Limb (tissue), 2 donors: Measurements from ENCODE around the gene PGBD5.

Experiments
- DNase-seq, 2 donors: peaks; one replicate each; pipeline ENCODE4 v3.0.0-alpha.2; 2016; ENCODE audit errors: extremely low spot score in 2 of 2

Gene PGBD5

DNA sequence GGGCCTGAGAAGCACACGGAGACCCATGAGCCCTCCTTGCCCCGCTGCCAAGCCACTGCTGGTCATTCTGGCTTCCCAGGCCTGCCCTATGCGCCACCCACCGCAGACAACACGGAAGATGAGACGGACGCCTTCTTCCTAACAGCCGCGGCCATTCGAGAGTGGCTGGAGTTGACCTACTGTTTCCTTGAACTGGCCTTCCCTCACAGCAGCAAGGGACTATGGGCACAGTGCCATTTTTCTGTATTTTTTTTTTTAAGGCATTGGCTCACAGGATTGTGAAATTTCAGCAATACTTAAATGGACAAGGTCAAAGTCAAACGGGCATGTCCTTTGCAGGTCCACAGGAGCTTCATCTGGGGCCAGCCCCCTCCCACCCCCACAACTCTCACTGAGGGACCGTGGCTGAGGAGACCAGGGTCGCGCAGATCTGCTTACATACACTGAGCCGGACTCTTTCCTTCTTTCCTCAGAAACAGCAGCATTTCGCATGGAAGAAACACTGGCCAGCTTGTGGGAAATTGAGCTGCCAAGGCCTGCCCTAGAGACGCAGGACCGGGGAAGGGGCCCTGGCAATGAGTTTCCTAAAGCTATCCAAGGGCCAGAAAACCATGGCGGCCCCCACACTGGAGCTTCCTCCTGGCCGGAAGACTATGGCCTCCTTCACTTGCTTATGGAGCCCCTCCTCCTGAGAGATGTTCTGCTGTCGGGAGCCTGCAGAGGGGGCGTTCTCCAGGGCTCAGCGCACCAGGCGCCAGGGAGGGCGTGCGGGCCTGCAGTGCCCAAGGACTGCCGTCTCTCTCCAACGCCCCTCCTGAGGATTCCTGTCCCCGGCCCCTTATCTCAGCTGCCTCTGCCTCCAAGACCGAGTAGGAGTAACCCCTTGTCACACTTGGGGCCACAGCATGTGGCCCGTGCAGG, 98.9 kb downstream of the PGBD5 start:
- no peak for DNase-seq

DNA sequence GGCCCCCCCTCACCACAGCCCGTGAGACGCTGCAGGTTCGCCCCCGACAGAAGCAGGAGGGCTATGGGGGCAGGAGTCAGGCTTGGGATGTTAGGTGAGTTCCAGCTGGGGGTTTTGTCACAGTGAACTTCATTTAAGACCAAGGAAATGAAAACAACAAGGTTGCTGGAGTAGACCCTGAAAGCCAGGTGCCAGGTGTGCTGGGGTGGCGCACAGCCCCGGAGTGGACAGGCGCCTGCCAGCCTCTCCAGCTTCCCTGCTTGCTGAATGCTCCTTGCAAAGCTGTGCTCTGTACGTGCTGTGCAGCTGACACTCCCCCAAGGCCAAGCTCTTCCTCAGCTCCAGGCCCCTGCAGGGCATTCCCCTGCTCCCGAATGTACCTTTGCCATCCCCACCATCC, 102.4 kb downstream of the PGBD5 start:
- DNase-seq = no peak

DNA sequence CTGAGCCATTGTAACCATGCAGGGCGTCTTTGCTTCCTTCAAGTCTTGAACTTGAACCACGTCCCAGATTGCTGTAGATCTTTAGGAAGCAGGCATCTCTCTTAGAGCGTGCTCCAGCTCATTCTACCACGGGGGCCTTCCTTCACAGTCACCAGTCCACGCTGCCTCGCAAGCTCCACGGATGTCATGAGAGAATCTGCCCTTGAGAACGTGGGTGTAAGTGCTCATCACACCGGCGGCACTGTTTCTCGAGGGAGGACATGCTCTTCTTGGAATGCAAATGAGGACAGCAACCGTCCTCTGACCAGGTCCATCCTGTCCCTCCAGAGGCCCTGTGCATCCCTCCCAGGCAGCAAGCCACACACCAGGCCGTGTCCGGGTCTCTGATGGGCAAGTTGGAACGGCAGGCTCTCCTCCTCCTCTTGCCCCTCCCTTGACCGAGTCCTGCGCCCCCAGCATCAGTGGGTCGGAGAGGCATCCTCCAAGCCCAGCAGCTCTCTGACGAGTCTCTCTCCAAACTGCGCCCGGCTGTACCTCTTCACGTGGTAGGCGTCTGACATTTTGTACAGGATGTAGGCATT, 103.1 kb downstream of the PGBD5 start:
- DNase-seq = no peak

DNA sequence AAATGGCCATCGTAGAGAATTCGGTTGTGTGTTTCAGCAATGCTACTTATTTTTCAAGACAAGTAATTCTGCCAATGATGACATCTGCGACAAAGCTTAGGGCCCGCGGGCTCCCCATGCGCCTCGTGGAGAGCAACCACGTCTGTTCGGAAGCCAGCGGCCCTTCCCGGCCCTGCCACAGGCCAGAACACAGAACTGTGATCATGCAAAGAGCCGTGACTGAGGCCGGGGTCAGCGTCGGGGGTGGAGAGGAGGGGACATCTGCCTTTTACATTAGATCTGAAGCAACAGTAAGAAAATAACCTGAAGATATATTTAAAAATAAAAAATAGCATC, 103.7 kb downstream of the PGBD5 start:
- no peak for DNase-seq

DNA sequence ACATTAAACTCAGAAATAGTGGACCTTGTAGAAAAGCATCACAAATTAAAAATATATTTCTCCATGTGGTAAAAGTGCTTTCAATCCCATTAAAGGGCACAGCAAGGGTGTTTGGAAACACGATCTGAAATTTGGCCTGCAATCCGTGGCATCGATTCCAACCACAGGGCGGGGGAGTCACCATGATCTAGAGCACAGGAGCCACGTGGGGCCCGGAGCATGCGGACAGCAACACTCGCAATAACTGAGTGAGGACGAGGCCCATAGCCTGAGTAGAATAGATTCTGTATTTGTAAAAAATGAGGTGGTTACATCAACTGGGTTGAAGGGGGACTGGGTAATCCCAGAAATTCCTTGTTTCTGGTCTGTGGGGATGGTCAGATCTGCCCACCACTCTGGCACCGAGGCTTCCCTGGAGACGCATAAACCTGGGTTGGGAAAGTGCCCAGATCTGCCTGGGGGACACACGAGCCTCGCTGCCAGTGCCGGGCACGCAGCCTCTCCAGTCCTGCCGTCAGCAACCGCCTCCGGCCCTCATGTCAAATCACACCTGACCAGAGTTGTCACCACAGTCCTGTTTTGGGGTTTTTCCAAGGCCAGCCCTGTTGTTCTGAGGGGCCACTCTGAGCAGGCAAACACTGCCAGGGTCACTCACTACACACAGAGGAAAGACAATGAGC, 104.3 kb downstream of the PGBD5 start:
- no peak for DNase-seq

DNA sequence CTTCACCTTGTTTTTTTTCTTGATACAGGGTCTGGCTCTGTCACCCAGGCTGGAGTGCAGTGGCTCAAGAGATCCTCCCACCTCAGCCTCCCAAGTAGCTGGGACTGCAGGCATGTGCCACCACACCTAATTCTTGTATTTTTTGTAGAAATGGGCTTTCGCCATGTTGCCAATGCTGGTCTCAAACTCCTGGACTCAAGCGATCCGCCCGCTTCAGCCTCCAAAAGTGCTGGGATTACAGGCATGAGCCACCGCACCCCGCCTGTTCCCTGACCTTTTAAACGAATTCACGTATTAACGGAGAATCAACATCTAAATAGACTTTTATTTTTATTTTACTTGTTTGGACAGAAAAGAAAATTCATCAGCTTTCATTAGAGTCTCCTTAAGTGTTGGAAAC, 104.8 kb downstream of the PGBD5 start:
- no peak for DNase-seq

DNA sequence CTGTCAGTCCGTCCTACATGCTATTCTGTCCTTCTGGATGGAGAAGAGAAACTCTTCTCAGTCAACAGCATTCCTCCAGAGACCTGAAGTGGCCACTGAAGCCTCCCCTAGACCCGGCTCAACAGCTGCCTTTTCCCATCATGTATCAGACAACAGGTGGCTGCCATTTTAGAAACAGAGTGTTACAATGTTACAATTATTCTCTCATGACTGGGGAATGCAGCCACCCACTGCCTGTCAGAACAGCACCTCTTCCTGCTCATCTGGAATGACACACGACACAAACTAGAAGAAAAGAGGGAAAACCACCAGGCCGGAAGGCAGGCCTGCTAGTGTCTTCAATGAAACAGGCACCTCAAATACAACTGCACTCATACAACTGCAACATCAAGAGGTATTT, 105.3 kb downstream of the PGBD5 start:
- peak in 1 of 2 donors; percentile 39 for DNase-seq

DNA sequence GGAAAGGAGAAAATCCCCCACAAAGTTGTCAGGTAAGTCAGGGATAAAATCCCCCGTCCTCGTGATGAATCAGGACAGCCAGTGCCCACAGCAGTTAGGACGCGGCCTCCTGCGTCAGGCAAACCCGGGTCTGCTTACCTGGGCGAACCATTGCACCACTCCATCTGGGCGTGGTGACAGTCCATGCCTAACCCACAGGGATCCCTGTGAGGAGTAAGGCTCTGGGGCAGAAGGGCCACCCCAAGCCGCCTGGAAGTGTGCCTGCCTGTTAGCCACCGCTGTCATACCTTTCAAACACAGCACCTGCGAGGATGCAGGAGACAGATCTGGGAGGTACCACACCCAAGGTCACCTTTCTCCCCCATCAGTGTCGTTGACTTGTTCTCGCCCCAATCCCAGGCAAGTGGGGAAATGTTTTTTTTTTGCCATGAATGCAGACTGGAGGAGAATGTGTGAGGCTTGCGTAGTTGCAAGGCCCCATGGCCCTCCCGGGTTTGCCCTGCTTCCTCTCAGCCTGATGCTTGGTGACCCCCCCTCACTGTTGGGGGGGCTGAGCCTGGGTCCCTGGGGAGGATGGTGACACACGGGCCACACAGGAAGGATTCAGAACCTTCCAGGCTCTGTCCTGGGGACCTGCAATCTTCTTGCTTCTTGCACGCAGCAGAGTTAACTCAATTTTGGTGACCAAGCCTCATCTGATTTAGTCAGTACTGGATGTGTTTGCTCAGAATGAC, 107.0 kb downstream of the PGBD5 start:
- no peak for DNase-seq

DNA sequence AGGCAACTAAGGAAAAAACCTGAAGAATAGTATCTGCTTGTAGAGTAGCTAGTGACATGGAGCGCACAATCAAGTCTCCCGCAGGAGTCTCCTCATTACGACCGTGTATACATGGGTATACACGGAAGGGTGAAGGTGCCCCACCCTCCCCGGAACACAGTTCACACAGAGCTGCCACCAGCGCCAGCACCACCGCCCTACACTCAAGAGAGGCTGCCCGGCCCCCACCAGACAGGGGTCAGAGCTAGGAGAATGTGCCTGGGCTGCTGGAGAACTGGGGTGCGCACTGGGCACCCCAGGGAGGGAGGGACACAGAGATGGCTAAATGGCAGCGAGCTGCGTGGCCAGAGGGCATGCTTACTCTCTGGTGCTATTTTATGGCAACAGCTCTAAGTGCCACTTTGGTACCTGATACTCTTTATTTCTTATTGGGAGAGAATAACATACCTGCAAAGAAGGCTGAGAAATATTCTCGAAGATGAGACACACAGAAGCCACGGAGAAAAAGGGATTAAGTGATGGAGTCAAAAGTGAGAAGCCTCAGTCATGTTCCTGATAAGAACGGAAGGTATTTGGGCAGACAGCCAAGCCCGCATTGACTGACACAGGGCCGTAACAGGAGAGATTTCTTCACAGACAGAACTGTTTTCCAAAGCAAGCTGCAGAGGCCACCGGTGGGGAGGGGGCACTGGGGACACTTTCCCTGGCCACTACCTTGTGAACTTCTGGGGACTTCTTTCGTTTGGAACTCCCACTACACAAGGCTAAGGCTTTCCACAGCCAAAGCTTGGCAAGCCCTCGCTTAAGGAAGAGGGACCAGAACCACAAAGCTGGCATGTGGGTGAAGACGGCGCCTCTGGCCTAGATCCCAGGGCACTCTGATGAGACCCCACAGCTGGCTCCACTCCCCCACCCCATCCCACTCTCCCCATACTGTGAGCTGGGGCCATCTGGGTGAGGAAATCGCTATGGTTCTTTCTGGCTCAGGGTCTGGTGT, 108.0 kb downstream of the PGBD5 start:
- DNase-seq = no peak

DNA sequence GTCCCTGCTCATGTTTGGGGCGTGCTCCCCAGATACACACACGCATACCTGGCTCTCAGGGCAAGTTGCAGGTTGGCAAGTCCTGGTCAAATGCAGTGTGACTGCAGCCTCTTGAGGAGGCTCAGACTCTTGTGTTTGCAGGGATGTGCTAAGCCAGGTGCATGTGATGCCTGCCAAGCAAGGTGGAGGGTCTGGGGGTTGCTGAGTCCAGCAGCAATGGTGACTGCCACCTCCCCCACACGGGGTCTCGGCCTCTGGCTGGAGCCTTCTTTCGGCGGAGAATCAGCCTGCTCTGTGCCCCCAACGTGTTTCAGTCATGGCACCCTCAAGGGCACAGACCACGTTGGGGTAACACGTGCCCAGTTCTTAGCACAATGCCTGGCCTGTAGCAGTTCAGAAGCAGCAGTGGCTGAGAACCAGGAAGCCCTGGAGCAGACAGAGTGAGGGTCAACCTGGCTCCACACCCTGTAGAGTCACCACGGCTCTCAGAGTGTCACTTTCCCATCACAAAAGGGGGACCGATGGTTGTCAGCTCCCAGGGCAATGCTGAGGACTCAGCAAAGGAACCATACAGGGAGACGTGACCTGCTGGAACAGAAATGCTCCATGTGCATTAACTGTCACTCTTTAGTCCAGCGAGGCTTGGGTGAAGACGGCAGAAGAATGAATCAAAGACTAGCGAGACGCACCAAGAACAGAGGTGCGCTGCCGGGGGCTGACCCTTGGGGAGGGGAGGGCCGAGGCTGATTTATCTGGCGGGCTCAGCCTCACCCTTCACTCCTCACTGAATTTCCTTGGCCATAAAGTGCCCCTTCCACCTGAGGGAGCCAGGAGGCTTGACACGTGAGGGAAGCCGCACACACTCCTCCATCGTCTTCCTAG, 109.0 kb downstream of the PGBD5 start:
- no peak for DNase-seq

DNA sequence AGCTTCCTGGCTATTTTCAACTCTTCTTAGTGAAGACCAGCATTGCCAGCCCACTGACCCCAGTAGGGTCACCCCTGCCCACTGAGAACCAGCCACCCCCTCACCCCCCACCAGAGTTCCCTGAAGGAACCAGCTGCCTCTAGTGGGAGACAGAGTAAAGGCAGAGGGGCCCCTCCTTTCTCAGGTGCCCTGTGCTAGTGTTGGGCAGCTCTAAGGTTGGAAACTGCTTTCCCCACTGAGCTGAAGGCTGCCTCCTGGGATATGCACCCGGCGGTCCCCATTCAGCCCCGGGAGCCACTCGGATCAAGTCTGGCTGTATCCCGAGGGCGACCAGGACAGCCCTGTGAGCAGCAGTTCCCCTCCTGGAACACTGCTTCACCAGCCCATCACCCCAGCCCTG, 111.0 kb downstream of the PGBD5 start:
- DNase-seq = no peak

DNA sequence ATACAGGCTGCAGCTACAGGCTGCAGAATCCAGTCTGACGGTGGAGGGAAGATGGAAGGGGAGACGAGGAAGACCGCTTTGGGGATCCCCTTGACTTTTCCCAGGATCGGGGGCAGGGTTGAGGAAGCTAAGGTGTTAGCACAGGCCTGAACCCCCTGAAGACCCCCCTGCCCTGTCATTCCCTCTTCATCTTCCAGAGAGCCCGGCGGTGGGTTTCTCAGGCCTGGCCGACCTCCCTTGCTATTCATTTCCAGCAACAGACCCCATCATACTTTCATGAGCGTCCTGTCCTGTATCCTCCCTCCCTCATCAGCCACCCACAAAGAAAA, 112.0 kb downstream of the PGBD5 start:
- no peak for DNase-seq

DNA sequence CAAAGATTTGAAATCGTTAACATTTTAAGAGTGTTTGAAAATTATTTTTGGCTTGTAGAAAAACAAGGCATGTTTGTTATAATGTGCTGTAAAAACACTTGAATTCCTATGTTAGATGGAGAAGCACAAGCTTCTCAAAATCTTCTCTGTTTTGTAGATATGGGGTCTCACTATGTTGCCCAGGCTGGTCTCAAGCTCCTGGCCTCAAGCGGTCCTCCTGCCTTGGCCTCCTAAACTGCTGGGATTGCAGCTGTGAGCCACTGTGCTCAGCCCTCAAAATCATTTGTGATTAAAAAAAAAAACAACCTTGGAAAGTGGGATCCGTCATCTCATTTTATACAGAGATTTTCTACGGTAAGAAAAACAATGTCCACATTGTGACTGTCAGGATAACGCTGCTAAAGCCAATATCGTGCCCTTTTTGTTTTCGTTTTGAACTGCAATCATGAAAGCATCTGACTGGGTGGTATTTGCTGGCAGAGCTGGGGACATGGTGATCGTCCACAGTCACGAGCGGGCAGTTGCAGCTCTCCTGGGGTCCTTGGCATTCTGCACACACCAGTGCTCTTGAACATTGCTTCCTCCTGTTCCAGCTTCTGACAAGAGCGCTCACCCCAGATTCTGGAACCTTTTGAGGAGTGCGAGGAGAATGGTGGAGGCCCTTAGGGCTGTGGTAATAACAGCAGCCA, 112.5 kb downstream of the PGBD5 start:
- no peak for DNase-seq

DNA sequence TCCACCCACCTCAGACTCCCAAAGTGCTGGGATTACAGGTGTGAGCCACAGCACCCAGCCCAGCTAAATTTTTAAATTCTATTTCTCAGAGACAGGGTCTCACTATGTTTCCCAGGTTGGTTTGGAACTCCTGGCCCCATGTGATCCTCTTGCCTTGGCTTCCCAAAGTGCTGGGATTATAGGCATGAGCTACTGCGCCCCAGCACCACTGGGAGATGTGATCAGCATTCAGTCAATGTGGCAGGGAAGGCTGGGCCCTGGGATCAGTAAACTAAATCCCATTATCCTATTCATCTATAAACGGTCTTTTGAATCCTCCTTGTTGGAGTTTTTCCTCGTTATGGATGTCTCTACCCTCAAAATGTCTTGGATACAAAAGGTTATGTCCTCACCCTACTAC, 113.5 kb downstream of the PGBD5 start:
- no peak for DNase-seq

DNA sequence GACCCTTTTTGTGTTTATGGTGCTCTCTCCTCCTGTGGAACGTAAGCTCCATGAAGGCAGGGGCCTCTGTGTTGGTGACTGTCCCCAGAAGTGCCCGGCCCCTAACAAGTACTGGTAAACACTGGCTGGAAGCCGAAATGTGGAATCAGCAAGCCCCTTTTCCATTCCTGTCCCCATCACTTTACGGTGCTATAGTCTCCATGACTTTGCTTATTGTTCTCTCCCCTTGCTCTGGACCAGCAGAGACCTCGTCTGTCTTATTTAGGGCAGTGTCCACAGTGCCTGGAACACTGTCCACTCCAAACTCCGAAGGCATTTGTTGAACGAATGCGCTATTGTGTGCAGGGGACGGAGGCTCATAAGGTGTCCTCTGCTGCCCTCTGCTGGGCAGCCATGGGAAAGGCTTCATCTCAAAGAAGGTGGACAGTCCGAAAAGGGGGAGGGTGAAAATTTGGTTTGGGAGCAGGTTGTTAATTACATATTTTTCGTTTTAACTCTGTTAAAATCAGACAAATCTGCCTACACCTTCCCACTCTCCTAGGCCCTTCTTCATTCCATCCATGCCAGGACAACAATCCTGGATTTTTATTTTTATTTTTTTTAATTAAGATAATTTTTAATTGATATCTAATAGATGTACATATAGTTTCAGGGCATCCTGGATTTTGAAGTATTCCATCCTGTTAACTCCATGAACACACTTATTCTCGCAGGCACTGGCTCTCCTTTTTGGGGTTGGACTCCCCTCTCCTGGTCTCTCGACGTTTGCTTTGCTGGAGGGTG, 115.6 kb downstream of the PGBD5 start:
- DNase-seq = peak; percentile 79 to 82

DNA sequence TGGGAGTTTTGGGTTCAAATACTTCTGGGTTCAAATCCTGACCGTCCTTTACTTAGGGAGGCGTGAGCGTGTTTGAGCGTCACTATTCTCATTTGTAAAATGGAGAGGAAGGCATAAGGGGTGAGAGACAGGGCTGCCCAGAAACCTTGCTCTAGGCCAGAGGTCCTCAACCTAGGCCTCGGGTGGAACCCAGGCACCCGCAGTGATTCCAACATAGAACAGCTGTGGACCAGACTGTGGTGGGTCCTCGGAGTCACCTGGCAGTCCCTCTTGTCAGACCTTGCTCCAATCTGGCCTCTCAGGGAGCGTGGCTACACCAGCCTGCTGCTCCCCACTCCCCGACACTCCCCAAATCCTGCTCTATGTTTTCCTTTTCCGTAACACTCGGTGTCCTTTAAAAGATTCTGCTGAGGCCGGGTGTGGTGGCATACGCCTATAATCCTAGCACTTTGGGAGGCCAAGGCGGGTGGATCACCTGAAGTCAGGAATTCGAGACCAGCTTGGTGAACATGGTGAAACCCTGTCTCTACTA, 116.4 kb downstream of the PGBD5 start:
- DNase-seq = no peak

DNA sequence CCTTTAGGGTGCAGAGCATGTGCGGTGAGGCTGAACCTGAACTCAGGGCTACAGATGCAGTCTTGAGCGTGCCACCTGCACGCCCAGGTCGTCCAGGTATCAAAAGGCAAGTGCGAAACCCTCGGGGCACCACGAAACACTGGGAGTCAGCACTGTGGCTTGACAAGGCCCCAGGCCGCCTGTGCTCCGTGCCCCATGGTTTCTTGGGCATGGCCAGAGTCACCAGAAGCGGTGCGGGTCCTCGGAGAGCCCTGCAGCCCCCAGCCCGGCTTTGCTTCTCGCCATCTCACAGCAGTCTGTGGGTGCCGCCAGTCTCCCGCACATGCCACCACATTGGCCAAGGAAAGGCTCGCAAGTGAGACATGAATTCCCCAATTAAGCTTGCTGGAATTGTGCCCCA, 117.3 kb downstream of the PGBD5 start:
- no peak for DNase-seq

DNA sequence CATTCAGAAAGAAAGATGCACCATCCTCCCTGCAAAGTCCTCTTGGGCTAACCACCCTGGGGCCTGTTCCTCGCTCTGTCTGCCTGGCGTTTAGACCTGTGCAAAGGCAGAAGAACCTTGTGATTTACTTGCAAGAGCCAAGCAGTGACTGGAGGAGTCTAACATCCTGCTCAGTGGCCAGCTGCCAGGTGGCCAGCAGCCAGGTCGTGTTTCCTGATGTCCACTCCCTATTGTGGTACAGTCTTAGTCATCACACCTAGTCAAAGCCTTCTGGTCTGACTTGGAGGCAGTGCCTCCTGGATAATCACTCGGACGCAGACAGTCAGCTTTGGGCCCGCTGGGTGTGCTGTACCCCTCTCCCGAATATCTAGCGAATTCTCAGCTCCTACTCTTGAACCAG, 118.1 kb downstream of the PGBD5 start:
- no peak for DNase-seq
